Spleen (tissue), 7 donors: Measurements from ENCODE around the gene MARK1.

Experiments
- POLR2A ChIP-seq, 3 donors: fragments of 450-650 bp; IDR thresholded peaks; one replicate each; pipeline ENCODE4 v1.5.1; 2017; ENCODE audit warnings: antibody characterized with exemption in 3 of 3, mild to moderate bottlenecking in 1 of 3
- POLR2AphosphoS5 ChIP-seq, 3 donors: sonication (generic); formaldehyde crosslinking; IDR thresholded peaks; one replicate each; pipeline ENCODE4 v1.5.1; 2017; ENCODE audit warnings: antibody characterized with exemption in 3 of 3
- TF ChIP-seq, protein P1 (sequence below), 11 experiments: fragments of 200-600 bp in 7 of 11; fragments of 450-650 bp in 4 of 11; sonication (generic) in 4 of 11; IDR thresholded peaks in 8 of 11; conservative IDR thresholded peaks in 3 of 11; 1 replicate in 7 of 11; 2 replicates in 4 of 11; pipeline versions ENCODE4 v1.4.0 to v1.8.0; 2016 to 2021; ENCODE audit warnings: antibody characterized with exemption in 11 of 11, inconsistent platforms in 4 of 11, mild to moderate bottlenecking in 1 of 11
- donor health status: DM: no; HTN: no; CAD: no; lungs with moderate emphysema.
- donor health status: DM: no; HTN: no; CAD: no.
- donor health status: DM: no; HTN: no; CAD: no.

DNA sequence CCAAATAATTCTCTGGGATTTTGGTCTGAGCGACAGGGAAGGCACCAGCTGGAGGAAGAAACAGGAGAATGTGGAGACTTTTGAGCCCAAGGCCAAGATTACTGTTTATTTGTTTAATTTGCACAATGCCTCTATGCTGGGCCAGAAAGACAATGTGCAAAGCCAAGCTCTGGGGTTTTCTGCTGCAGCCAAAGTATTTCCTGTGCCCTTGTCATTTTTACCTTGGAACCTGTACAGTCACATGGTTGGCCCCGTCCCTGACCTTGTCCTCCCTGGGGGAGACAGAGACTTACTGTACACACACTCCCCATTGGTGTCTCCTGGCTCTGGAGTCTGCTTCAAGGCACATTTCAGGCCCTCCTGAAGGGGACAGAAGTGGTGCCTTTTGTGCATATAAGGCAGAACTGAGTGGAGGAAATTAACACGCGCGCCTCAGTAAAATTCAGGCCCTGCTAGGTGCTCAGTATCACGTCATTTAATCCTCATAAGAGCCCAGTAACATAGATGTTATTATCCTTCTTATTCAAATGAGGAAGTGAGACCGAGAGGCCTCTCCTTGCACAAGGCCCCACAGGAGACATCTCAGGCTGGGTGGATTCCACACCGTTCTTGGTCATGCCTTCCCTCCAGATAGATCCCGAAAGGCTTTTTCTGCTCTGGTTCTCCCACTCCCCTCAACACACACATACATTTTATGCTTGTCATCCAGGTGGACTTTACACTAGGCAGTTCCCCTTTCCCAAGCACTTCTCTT is 183.3 kb downstream of the MARK1 start:
- TF ChIP-seq POLR2A (IDR thresholded peaks at IDR 0.05) (no peak), POLR2AphosphoS5 (IDR thresholded peaks at IDR 0.05) (no peak)
- TF ChIP-seq, protein P1, sequence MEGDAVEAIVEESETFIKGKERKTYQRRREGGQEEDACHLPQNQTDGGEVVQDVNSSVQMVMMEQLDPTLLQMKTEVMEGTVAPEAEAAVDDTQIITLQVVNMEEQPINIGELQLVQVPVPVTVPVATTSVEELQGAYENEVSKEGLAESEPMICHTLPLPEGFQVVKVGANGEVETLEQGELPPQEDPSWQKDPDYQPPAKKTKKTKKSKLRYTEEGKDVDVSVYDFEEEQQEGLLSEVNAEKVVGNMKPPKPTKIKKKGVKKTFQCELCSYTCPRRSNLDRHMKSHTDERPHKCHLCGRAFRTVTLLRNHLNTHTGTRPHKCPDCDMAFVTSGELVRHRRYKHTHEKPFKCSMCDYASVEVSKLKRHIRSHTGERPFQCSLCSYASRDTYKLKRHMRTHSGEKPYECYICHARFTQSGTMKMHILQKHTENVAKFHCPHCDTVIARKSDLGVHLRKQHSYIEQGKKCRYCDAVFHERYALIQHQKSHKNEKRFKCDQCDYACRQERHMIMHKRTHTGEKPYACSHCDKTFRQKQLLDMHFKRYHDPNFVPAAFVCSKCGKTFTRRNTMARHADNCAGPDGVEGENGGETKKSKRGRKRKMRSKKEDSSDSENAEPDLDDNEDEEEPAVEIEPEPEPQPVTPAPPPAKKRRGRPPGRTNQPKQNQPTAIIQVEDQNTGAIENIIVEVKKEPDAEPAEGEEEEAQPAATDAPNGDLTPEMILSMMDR (IDR thresholded peaks at IDR 0.05 in 8 of 11, conservative IDR thresholded peaks at IDR 0.05 in 3 of 11): no peak
